HEK293 (cell line): ENCODE results near the gene TKTL1.
"Not testable (repeated sequence)": the region's sequence is repeated elsewhere in the genome, so short reads cannot be mapped to it uniquely, and the experiment has no call there.

Source experiments
- CTCF ChIA-PET: fragments of 350-600 bp; formaldehyde crosslinking; extraction: SDS; loops from one replicate; lab custom pipeline; 2021; ENCODE audit warnings: antibody characterized with exemption; lab: Yijun Ruan, JAX
- POLR2A ChIA-PET: fragments of 300-600 bp; formaldehyde crosslinking; extraction: SDS; loops from one replicate; lab custom pipeline; 2020; ENCODE audit warnings: antibody characterized with exemption, inconsistent platforms; lab: Yijun Ruan, JAX
- H3K27ac ChIP-seq: fragments of 200-500 bp; sonication (Bioruptor generic); 2 replicates; pipeline ENCODE4 v1.5.1; 2014; ENCODE audit warnings: low read depth, low read length, control low read depth, inconsistent platforms; ENCODE audit errors: extremely low read depth
- H3K36me3 ChIP-seq, 2 experiments: fragments of 200-500 bp in 1 of 2; sonication (Bioruptor generic) in 1 of 2; 1 replicate in 1 of 2; 2 replicates in 1 of 2; pipeline ENCODE4 v1.5.1; 2014 to 2017; ENCODE audit warnings: inconsistent platforms in 2 of 2, low read length in 2 of 2; ENCODE audit not compliant: control insufficient read depth in 2 of 2, insufficient read depth in 1 of 2
- H3K4me1 ChIP-seq: fragments of 200-500 bp; sonication (Bioruptor generic); 2 replicates; pipeline ENCODE4 v1.5.1; 2014; ENCODE audit warnings: mild to moderate bottlenecking, low read length, inconsistent platforms; ENCODE audit not compliant: control insufficient read depth, insufficient read depth
- H3K4me3 ChIP-seq: 2 replicates; pipeline ENCODE4 v1.5.1; 2011; ENCODE audit warnings: low read depth, mild to moderate bottlenecking, control low read depth, low read length, moderate library complexity
- H3K9me3 ChIP-seq: fragments of 200-500 bp; sonication (Bioruptor generic); 2 replicates; pipeline ENCODE4 v1.5.1; 2014; ENCODE audit warnings: low read depth, low read length, inconsistent platforms; ENCODE audit not compliant: control insufficient read depth, insufficient read depth
- AEBP2 ChIP-seq: fragments of 450-650 bp; formaldehyde crosslinking; IDR thresholded peaks from 2 replicates; pipeline ENCODE4 v1.5.1; 2016; ENCODE audit warnings: missing biosample characterization, missing genetic modification characterization, borderline replicate concordance
- INSM2 ChIP-seq: fragments of 450-650 bp; formaldehyde crosslinking; IDR thresholded peaks from 2 replicates; pipeline ENCODE4 v1.5.1; 2016; ENCODE audit warnings: missing biosample characterization, missing genetic modification characterization
- PRDM4 ChIP-seq: fragments of 450-650 bp; formaldehyde crosslinking; IDR thresholded peaks from 2 replicates; pipeline ENCODE4 v1.5.1; 2017; ENCODE audit warnings: missing biosample characterization, missing genetic modification characterization
- ZBTB1 ChIP-seq: fragments of 450-650 bp; formaldehyde crosslinking; IDR thresholded peaks from 2 replicates; pipeline ENCODE4 v1.5.1; 2016; ENCODE audit warnings: missing biosample characterization, missing genetic modification characterization
- ZBTB11 ChIP-seq: fragments of 450-650 bp; formaldehyde crosslinking; conservative IDR thresholded peaks from 2 replicates; pipeline ENCODE4 v1.5.1; 2016; ENCODE audit warnings: low read depth, missing biosample characterization, missing genetic modification characterization
- ZBTB21 ChIP-seq: fragments of 450-650 bp; formaldehyde crosslinking; IDR thresholded peaks from 2 replicates; pipeline ENCODE4 v1.5.1; 2017; ENCODE audit warnings: missing biosample characterization, missing genetic modification characterization
- ZBTB8A ChIP-seq: fragments of 450-650 bp; formaldehyde crosslinking; IDR thresholded peaks from 2 replicates; pipeline ENCODE4 v1.5.1; 2016; ENCODE audit warnings: missing biosample characterization, missing genetic modification characterization
- ZFP3 ChIP-seq: fragments of 450-650 bp; formaldehyde crosslinking; IDR thresholded peaks from 2 replicates; pipeline ENCODE4 v1.5.1; 2016; ENCODE audit warnings: low read depth, missing biosample characterization, missing genetic modification characterization
- ZFP37 ChIP-seq: fragments of 450-650 bp; formaldehyde crosslinking; IDR thresholded peaks from 2 replicates; pipeline ENCODE4 v1.5.1; 2016; ENCODE audit warnings: missing biosample characterization, missing genetic modification characterization
- ZNF121 ChIP-seq: fragments of 450-650 bp; formaldehyde crosslinking; IDR thresholded peaks from 2 replicates; pipeline ENCODE4 v1.5.1; 2016; ENCODE audit warnings: missing biosample characterization, missing genetic modification characterization
- ZNF146 ChIP-seq: fragments of 450-650 bp; formaldehyde crosslinking; IDR thresholded peaks from 2 replicates; pipeline ENCODE4 v1.5.1; 2016; ENCODE audit warnings: missing biosample characterization, missing genetic modification characterization
- ZNF202 ChIP-seq: fragments of 450-650 bp; formaldehyde crosslinking; IDR thresholded peaks from 2 replicates; pipeline ENCODE4 v1.5.1; 2016; ENCODE audit warnings: missing biosample characterization, missing genetic modification characterization, borderline replicate concordance
- ZNF266 ChIP-seq: fragments of 450-650 bp; formaldehyde crosslinking; IDR thresholded peaks from 2 replicates; pipeline ENCODE4 v1.5.1; 2016; ENCODE audit warnings: missing biosample characterization, missing genetic modification characterization, low read depth
- ZNF302 ChIP-seq: fragments of 450-650 bp; formaldehyde crosslinking; IDR thresholded peaks from 2 replicates; pipeline ENCODE4 v1.5.1; 2016; ENCODE audit warnings: missing biosample characterization, missing genetic modification characterization, low read depth
- ZNF341 ChIP-seq: fragments of 450-650 bp; formaldehyde crosslinking; IDR thresholded peaks from 2 replicates; pipeline ENCODE4; 2016; ENCODE audit warnings: low read depth, missing biosample characterization, missing genetic modification characterization
- ZNF354C ChIP-seq: fragments of 450-650 bp; formaldehyde crosslinking; IDR thresholded peaks from 2 replicates; pipeline ENCODE4 v1.5.1; 2016; ENCODE audit warnings: missing biosample characterization, missing genetic modification characterization, low read depth, borderline replicate concordance
- ZNF394 ChIP-seq: fragments of 450-650 bp; formaldehyde crosslinking; IDR thresholded peaks from 2 replicates; pipeline ENCODE4 v1.5.1; 2016; ENCODE audit warnings: missing biosample characterization, missing genetic modification characterization, mild to moderate bottlenecking, moderate library complexity, borderline replicate concordance
- ZNF404 ChIP-seq: fragments of 450-650 bp; formaldehyde crosslinking; IDR thresholded peaks from 2 replicates; pipeline ENCODE4 v1.5.1; 2017; ENCODE audit warnings: missing biosample characterization, missing genetic modification characterization
- ZNF426 ChIP-seq: fragments of 450-650 bp; formaldehyde crosslinking; IDR thresholded peaks from 2 replicates; pipeline ENCODE4 v1.5.1; 2017; ENCODE audit warnings: missing biosample characterization, missing genetic modification characterization, mild to moderate bottlenecking, inconsistent platforms, moderate library complexity
- ZNF510 ChIP-seq: fragments of 450-650 bp; formaldehyde crosslinking; IDR thresholded peaks from 2 replicates; pipeline ENCODE4 v1.5.1; 2018; ENCODE audit warnings: mild to moderate bottlenecking, missing genetic modification characterization, missing biosample characterization; ENCODE audit not compliant: insufficient replicate concordance
- ZNF555 ChIP-seq: fragments of 450-650 bp; formaldehyde crosslinking; conservative IDR thresholded peaks from 2 replicates; pipeline ENCODE4 v1.5.1; 2017; ENCODE audit warnings: missing biosample characterization, mild to moderate bottlenecking, missing genetic modification characterization, inconsistent platforms
- ZNF558 ChIP-seq: fragments of 450-650 bp; formaldehyde crosslinking; IDR thresholded peaks from 2 replicates; pipeline ENCODE4 v1.5.1; 2016; ENCODE audit warnings: missing biosample characterization, missing genetic modification characterization
- ZNF560 ChIP-seq: fragments of 450-650 bp; formaldehyde crosslinking; IDR thresholded peaks from 2 replicates; pipeline ENCODE4 v1.5.1; 2017; ENCODE audit warnings: missing biosample characterization, missing genetic modification characterization, borderline replicate concordance
- ZNF610 ChIP-seq: fragments of 450-650 bp; formaldehyde crosslinking; IDR thresholded peaks from 2 replicates; pipeline ENCODE4 v1.5.1; 2016; ENCODE audit warnings: missing biosample characterization, missing genetic modification characterization, borderline replicate concordance
- ZNF639 ChIP-seq: fragments of 450-650 bp; formaldehyde crosslinking; IDR thresholded peaks from 2 replicates; pipeline ENCODE4 v1.5.1; 2016; ENCODE audit warnings: missing biosample characterization, missing genetic modification characterization
- ZNF654 ChIP-seq: fragments of 450-650 bp; formaldehyde crosslinking; IDR thresholded peaks from 2 replicates; pipeline ENCODE4 v1.5.1; 2016; ENCODE audit warnings: low read depth, missing biosample characterization, missing genetic modification characterization
- ZXDB ChIP-seq: fragments of 450-650 bp; formaldehyde crosslinking; IDR thresholded peaks from 2 replicates; pipeline ENCODE4 v1.5.1; 2016; ENCODE audit warnings: missing biosample characterization, missing genetic modification characterization

The TKTL1 gene

GRCh38 chrX:154302998-154303397 is 7.4 kb downstream of the TKTL1 start:
- H3K36me3 ChIP-seq, CTCF ChIA-PET, H3K27ac ChIP-seq, POLR2A ChIA-PET, H3K9me3 ChIP-seq, H3K4me3 ChIP-seq, H3K4me1 ChIP-seq: not testable (repeated sequence)
- TF ChIP-seq ZNF610 (0 out of 2 replicates have a peak, but pooled peaks have one; percentile 23), ZBTB8A (tag by site-specific recombination) (peak; percentile 88), ZNF560 (tag by site-specific recombination) (peak; percentile 93), ZFP37 (peak; percentile 89), ZNF202 (peak; percentile 90; the same call in 1 of the 2 replicates), ZBTB11 (peak; percentile 88), ZNF426 (tag by site-specific recombination) (peak; percentile 98), ZNF354C (tag by site-specific recombination) (peak; percentile 15; the same call in 1 of the 2 replicates), AEBP2 (peak; percentile 83; the same call in 1 of the 2 replicates), ZFP3 (peak; percentile 55; the same call in 1 of the 2 replicates), ZNF341 (tag by site-specific recombination) (peak; percentile 43; the same call in 1 of the 2 replicates), ZNF510 (tag by site-specific recombination) (peak; percentile 91), ZXDB (tag by site-specific recombination) (peak; percentile 86), ZBTB1 (0 out of 2 replicates have a peak, but pooled peaks have one; percentile 36), ZNF558 (tag by site-specific recombination) (peak; percentile 85; the same call in 1 of the 2 replicates), ZNF654 (tag by site-specific recombination) (peak; percentile 59), ZNF404 (tag by site-specific recombination) (peak; percentile 31; the same call in 1 of the 2 replicates), ZNF121 (tag by site-specific recombination) (0 out of 2 replicates have a peak, but pooled peaks have one; percentile 48), ZNF146 (tag by site-specific recombination) (peak; percentile 6; the same call in 1 of the 2 replicates), PRDM4 (peak; percentile 31; the same call in 1 of the 2 replicates), INSM2 (tag by site-specific recombination) (peak; percentile 21; the same call in 1 of the 2 replicates), ZNF639 (tag by site-specific recombination) (0 out of 2 replicates have a peak, but pooled peaks have one; percentile 51), ZNF555 (tag by site-specific recombination) (peak; percentile 99), ZNF266 (tag by site-specific recombination) (peak; percentile 92), ZNF302 (tag by site-specific recombination) (0 out of 2 replicates have a peak, but pooled peaks have one; percentile 29), ZNF394 (tag by site-specific recombination) (peak; percentile 99), ZBTB21 (tag by site-specific recombination) (peak; percentile 51; the same call in 1 of the 2 replicates)
